Psoas muscle (tissue), 8 donors: ENCODE results near the gene PARP2. TPM values are rescaled to one million over a fixed set of nuclear protein-coding genes. Genes with fewer than 3 reads are reported as not detected.

Experiments
- ATAC-seq, 4 donors: fragments of 200-7000 bp; cut with Tn5 transposase; one replicate each; pipeline ENCODE4 v1.9.1; 2020; ENCODE audit warnings: moderate library complexity in 3 of 4, mild to moderate bottlenecking in 2 of 4
- DNase-seq, 2 donors: peaks; one replicate each; pipeline ENCODE4 v3.0.0-alpha.2; 2020
- H3K27ac ChIP-seq: fragments of 200-600 bp; one replicate; pipeline ENCODE4 v1.8.0; 2022
- H3K27me3 ChIP-seq, 3 donors: fragments of 200-600 bp in 1 of 3; one replicate each; pipeline versions ENCODE4 v1.6.1 to v1.8.0; 2013 to 2022; ENCODE audit warnings: low read length in 2 of 3, mild to moderate bottlenecking in 2 of 3, moderate library complexity in 1 of 3; ENCODE audit not compliant: insufficient read depth in 3 of 3
- H3K36me3 ChIP-seq, 2 donors: fragments of 200-600 bp in 1 of 2; one replicate each; pipeline versions ENCODE4 v1.6.1 to v1.8.0; 2013 to 2022; ENCODE audit warnings: low read depth in 1 of 2, mild to moderate bottlenecking in 1 of 2, moderate library complexity in 1 of 2; ENCODE audit not compliant: insufficient read depth in 1 of 2
- H3K4me1 ChIP-seq: fragments of 200-600 bp; one replicate; pipeline ENCODE4 v1.8.0; 2022
- H3K4me3 ChIP-seq: fragments of 200-600 bp; one replicate; pipeline ENCODE4 v1.8.0; 2022; ENCODE audit warnings: mild to moderate bottlenecking
- H3K9me3 ChIP-seq: fragments of 200-600 bp; one replicate; pipeline ENCODE4 v1.8.0; 2022
- CTCF ChIP-seq: fragments of 200-600 bp; IDR thresholded peaks from one replicate; pipeline ENCODE4 v1.8.0; 2022; ENCODE audit warnings: antibody characterized with exemption
- WGBS, 3 donors: extraction: QIAGEN DNeasy Blood & Tissue Kit; methylation state at CpG; one replicate each; pipeline versions ENCODE4 v1.1.6 to v1.1.7; 2013; 5-methylcytosine and 5-hydroxymethylcytosine counted together
- intact Hi-C, 2 donors: fragments of 100-400 bp; cut with DNase I; formaldehyde crosslinking; loops; one replicate each; pipeline versions ENCODE4 v1.11.0 to v1.14.2; 2022
- polyA plus RNA-seq, 3 donors: library from polyadenylated mRNA; stranded (reverse); fragments of 200-250 nt; gene quantifications; one replicate each; pipeline ENCODE4 v1.2.3, GENCODE V29; 2013
- total RNA-seq, 4 donors: library from RNA; stranded (reverse); fragmentation: NEBNext Ultra II Directional in 2 of 4; extraction: Animal tissue kit (Norgen Biotek cat#: 25700) in 2 of 4; gene quantifications; one replicate each; pipeline versions ENCODE4 v1.2.1 to v1.2.4, GENCODE V29; 2021 to 2023
- donor health status: healthy with polysubstance abuse.
- donor health status: DM: no; HTN: no; CAD: no; lungs with moderate emphysema.
- donor health status: Bipolar disorder and iron deficiency.
- donor health status: healthy.
- donor health status: DM: yes; HTN: yes; CAD: no.
- donor health status: DM: no; HTN: no; CAD: no.
- donor health status: DM: no; HTN: no; CAD: no.
- donor health status: DM: yes; HTN: yes; CAD: no.

Gene PARP2
- total and polyA plus RNA-seq, 7 donors: 10.2 to 30.1 (median 14.7) TPM

- no peaks in the 10 kb centered on the region for H3K27me3 ChIP-seq
- peak overlapping the region; percentile 93 for H3K27ac ChIP-seq
- no peak for ATAC-seq
- no peak for DNase-seq
- H3K4me3 ChIP-seq: peak overlapping the region; percentile 90
- WGBS, 3 donors: 57 to 70% (median 57%) methylated on average over 2 of the region's 2 CpGs
- intact Hi-C loops: loop anchor here (2.0 to 5.0 kb wide), 2 partner anchors 113 to 121 kb away; partner anchors contain the start of genes APEX1 (in 1 of the 2), OSGEP (in 1 of the 2) and PIP4P1 (in 1 of the 2)
- peaks cover 4% of the 10 kb centered on the region for H3K4me1 ChIP-seq
- no peak for TF ChIP-seq CTCF
- peaks cover 2 to 19% of the 10 kb centered on the region in 2 donors for H3K36me3 ChIP-seq
- H3K9me3 ChIP-seq: no peaks in the 10 kb centered on the region
Observed at GRCh38 chr14:20341646-20342045, 1.8 kb upstream of the PARP2 start.

- no peaks in the 10 kb centered on the region for H3K9me3 ChIP-seq
- peak overlapping the region; percentile 93 for H3K27ac ChIP-seq
- no peak for TF ChIP-seq CTCF
- H3K36me3 ChIP-seq: peaks cover 2 to 40% of the 10 kb centered on the region in 2 donors
- ATAC-seq: no peak
- H3K27me3 ChIP-seq: no peaks in the 10 kb centered on the region
- peaks cover 4% of the 10 kb centered on the region for H3K4me1 ChIP-seq
- DNase-seq: no peak
- intact Hi-C loops: loop anchor here (2.0 to 5.0 kb wide), 2 partner anchors 111 to 118 kb away; partner anchors contain the start of genes APEX1 (in 1 of the 2), OSGEP (in 1 of the 2) and PIP4P1 (in 1 of the 2)
- peak overlapping the region; percentile 90 for H3K4me3 ChIP-seq
- 0 to 2% (median 1%) methylated on average over 3 of the region's 3 CpGs for WGBS, 3 donors
Observed at GRCh38 chr14:20343862-20344220, 406 bp downstream of the PARP2 start.

- intact Hi-C loops: loop anchor here (5.0 kb wide), 1 partner anchor 62 kb away; no protein-coding TSS in a partner anchor
- WGBS, 3 donors: 94 to 100% (median 96%) methylated on average over 1 of the region's 1 CpG
Observed at GRCh38 chr14:20345366-20345765, 1.9 kb downstream of the PARP2 start.

GRCh38 chr14:20346713-20347112 lies 3.3 kb downstream of the PARP2 start:
- DNase-seq (no peak), ATAC-seq (no peak)
- Histone ChIP-seq H3K4me3 (no peak overlapping the region), H3K27ac (no peak overlapping the region), H3K9me3 (no peaks in the 10 kb centered on the region), H3K36me3 (peaks cover 4 to 69% of the 10 kb centered on the region in 2 donors), H3K27me3 (no peaks in the 10 kb centered on the region), H3K4me1 (peaks cover 4% of the 10 kb centered on the region)
- 89 to 100% (median 98%) methylated on average over 1 of the region's 1 CpG for WGBS, 3 donors
- no peak for TF ChIP-seq CTCF
- intact Hi-C loops: loop anchor here (5.0 kb wide), 1 partner anchor 61 kb away; no protein-coding TSS in a partner anchor

More at GRCh38 chr14:20345366-20345765, 1.9 kb downstream of the PARP2 start:
- no peak for DNase-seq
- no peak for TF ChIP-seq CTCF
- ATAC-seq: no peak
- Histone ChIP-seq H3K4me3 (no peak overlapping the region), H3K36me3 (peaks cover 4 to 55% of the 10 kb centered on the region in 2 donors), H3K27ac (no peak overlapping the region), H3K4me1 (peaks cover 4% of the 10 kb centered on the region), H3K9me3 (no peaks in the 10 kb centered on the region), H3K27me3 (no peaks in the 10 kb centered on the region)

GRCh38 chr14:20347747-20348146 lies 4.3 kb downstream of the PARP2 start:
- TF ChIP-seq CTCF: no peak
- DNase-seq: no peak
- Histone ChIP-seq H3K4me1 (peaks cover 4% of the 10 kb centered on the region), H3K27me3 (no peaks in the 10 kb centered on the region), H3K4me3 (no peak overlapping the region), H3K27ac (no peak overlapping the region), H3K36me3 (peaks cover 4 to 79% of the 10 kb centered on the region in 2 donors), H3K9me3 (no peaks in the 10 kb centered on the region)
- no peak for ATAC-seq
- WGBS, 3 donors: 82 to 93% (median 89%) methylated on average over 3 of the region's 3 CpGs
- intact Hi-C loops: loop anchor here (5.0 kb wide), 1 partner anchor 60 kb away; no protein-coding TSS in a partner anchor
